Panc1 (cell line): Measurements from ENCODE around the gene ADAMTS16. TPM values are rescaled to one million over a fixed set of nuclear protein-coding genes. Genes with fewer than 3 reads are reported as not detected.

ENCODE experiments used
- ATAC-seq: fragments of 200-7000 bp; cut with Tn5 transposase; 2 replicates; pipeline ENCODE4 v1.9.1; 2020; ENCODE audit warnings: mild to moderate bottlenecking, moderate library complexity
- BruUV-seq: library from RNA; stranded (reverse); fragments of 400-500 nt; replicated peaks from 2 replicates; lab custom pipeline; 2021; lab: Mats Ljungman, UMichigan
- CTCF ChIA-PET: fragments of 300-600 bp; sonication (Branson Sonifier 250); formaldehyde crosslinking; loops from one replicate; lab custom pipeline; 2022; ENCODE audit warnings: antibody characterized with exemption; lab: Charles Lee
- POLR2A ChIA-PET: fragments of 300-600 bp; sonication (Branson Sonifier 250); formaldehyde crosslinking; loops from one replicate; lab custom pipeline; 2022; ENCODE audit warnings: antibody characterized with exemption; lab: Charles Lee
- DNase-seq: peaks from one replicate; pipeline ENCODE4 v3.0.0-alpha.2; 2010; ENCODE audit warnings: low read depth, low spot score
- H3K27ac ChIP-seq: 2 replicates; pipeline ENCODE4 v1.5.1; 2011; ENCODE audit warnings: mild to moderate bottlenecking, low read length, inconsistent platforms
- H3K27me3 ChIP-seq: fragments of 200-500 bp; sonication (Bioruptor generic); 2 replicates; pipeline ENCODE4 v1.6.0; 2014; ENCODE audit warnings: low read length, inconsistent platforms; ENCODE audit not compliant: control insufficient read depth, insufficient read depth
- H3K36me3 ChIP-seq: fragments of 200-500 bp; sonication (Bioruptor generic); 2 replicates; pipeline ENCODE4 v1.5.1; 2014; ENCODE audit warnings: inconsistent platforms, mild to moderate bottlenecking, low read length, moderate library complexity; ENCODE audit not compliant: control insufficient read depth, insufficient read depth
- H3K4me1 ChIP-seq: 2 replicates; pipeline ENCODE4 v1.5.1; 2011; ENCODE audit warnings: inconsistent platforms, mild to moderate bottlenecking, low read length, moderate library complexity; ENCODE audit not compliant: control insufficient read depth, insufficient read depth
- H3K4me3 ChIP-seq, 2 experiments: 2 replicates each; pipeline ENCODE4 v1.5.1; 2011 to 2012; ENCODE audit warnings: low read depth in 2 of 2, low read length in 2 of 2, mild to moderate bottlenecking in 2 of 2, inconsistent platforms in 1 of 2, moderate library complexity in 1 of 2
- H3K9me3 ChIP-seq: fragments of 200-500 bp; sonication (Bioruptor generic); 2 replicates; pipeline ENCODE4 v1.5.1; 2014; ENCODE audit warnings: low read depth, mild to moderate bottlenecking, inconsistent platforms, low read length, moderate library complexity; ENCODE audit not compliant: control insufficient read depth, insufficient read depth
- CTCF ChIP-seq: fragments of 450-650 bp; IDR thresholded peaks from 2 replicates; pipeline ENCODE4 v1.5.1; 2017; ENCODE audit warnings: mild to moderate bottlenecking
- POLR2AphosphoS5 ChIP-seq: IDR thresholded peaks from 2 replicates; pipeline ENCODE4 v1.6.1; 2012; ENCODE audit warnings: mild to moderate bottlenecking, low read depth, low read length, moderate library complexity
- SIN3A ChIP-seq: IDR thresholded peaks from 2 replicates; pipeline ENCODE4 v1.6.1; 2012; ENCODE audit warnings: low read depth, mild to moderate bottlenecking, low read length, moderate library complexity, borderline replicate concordance; ENCODE audit not compliant: insufficient read depth
- TCF7L2 ChIP-seq: IDR thresholded peaks from 2 replicates; pipeline ENCODE4 v1.6.1; 2011; ENCODE audit warnings: mild to moderate bottlenecking, low read depth, low read length, inconsistent platforms
- in situ Hi-C: cut with HindIII; loops from 2 replicates; pipeline ENCODE4 v1.10.0; 2016; ENCODE audit warnings: low sequenced_read_pairs, low pct_unique_long_range_greater_than_20kb
- intact Hi-C: fragments of 100-400 bp; cut with micrococcal nuclease; formaldehyde crosslinking; loops from one replicate; pipeline ENCODE4 v1.10.0; 2022; ENCODE audit not compliant: unreplicated experiment
- total RNA-seq: library from RNA; stranded (reverse); gene quantifications from one replicate; pipeline ENCODE4 v1.2.1, GENCODE V29; 2021; ENCODE audit not compliant: unreplicated experiment
- TF ChIP-seq, protein P1 (sequence below), 2 experiments: IDR thresholded peaks; 2 replicates each; pipeline ENCODE4 v1.6.1; 2011 to 2012; ENCODE audit warnings: low read depth in 2 of 2, control low read depth in 1 of 2, low read length in 1 of 2, mild to moderate bottlenecking in 1 of 2, moderate library complexity in 1 of 2; ENCODE audit not compliant: insufficient read depth in 1 of 2

Gene ADAMTS16
- total RNA-seq, 1 experiment from 2014 or later, result 0.54 TPM

- Histone ChIP-seq H3K4me1 (no peaks in the 10 kb centered on the region), H3K27me3 (no peaks in the 10 kb centered on the region; the same call in 1 of the 2 replicates), H3K4me3 (no peak overlapping the region), H3K27ac (no peak overlapping the region), H3K9me3 (no peaks in the 10 kb centered on the region), H3K36me3 (no peaks in the 10 kb centered on the region)
- intact Hi-C loops (no loop called here), in situ Hi-C loops (no loop called here)
- no peak for TF ChIP-seq CTCF
- TF ChIP-seq, protein P1, sequence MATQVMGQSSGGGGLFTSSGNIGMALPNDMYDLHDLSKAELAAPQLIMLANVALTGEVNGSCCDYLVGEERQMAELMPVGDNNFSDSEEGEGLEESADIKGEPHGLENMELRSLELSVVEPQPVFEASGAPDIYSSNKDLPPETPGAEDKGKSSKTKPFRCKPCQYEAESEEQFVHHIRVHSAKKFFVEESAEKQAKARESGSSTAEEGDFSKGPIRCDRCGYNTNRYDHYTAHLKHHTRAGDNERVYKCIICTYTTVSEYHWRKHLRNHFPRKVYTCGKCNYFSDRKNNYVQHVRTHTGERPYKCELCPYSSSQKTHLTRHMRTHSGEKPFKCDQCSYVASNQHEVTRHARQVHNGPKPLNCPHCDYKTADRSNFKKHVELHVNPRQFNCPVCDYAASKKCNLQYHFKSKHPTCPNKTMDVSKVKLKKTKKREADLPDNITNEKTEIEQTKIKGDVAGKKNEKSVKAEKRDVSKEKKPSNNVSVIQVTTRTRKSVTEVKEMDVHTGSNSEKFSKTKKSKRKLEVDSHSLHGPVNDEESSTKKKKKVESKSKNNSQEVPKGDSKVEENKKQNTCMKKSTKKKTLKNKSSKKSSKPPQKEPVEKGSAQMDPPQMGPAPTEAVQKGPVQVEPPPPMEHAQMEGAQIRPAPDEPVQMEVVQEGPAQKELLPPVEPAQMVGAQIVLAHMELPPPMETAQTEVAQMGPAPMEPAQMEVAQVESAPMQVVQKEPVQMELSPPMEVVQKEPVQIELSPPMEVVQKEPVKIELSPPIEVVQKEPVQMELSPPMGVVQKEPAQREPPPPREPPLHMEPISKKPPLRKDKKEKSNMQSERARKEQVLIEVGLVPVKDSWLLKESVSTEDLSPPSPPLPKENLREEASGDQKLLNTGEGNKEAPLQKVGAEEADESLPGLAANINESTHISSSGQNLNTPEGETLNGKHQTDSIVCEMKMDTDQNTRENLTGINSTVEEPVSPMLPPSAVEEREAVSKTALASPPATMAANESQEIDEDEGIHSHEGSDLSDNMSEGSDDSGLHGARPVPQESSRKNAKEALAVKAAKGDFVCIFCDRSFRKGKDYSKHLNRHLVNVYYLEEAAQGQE (IDR thresholded peaks at IDR 0.05; ENCODE audit: insufficient read depth in 1 of 2, low read depth in 2 of 2, low read length in 1 of 2), result no peak
- no peak for TF ChIP-seq POLR2AphosphoS5
- TF ChIP-seq TCF7L2, result no peak
- TF ChIP-seq SIN3A, result no peak
- ChIA-PET CTCF (interaction anchor here (1.0 kb wide), 1 partner anchor 25 kb away, joined by 3 read pairs; no protein-coding TSS in a partner anchor), POLR2A (no interaction called here)
- DNase-seq, result no peak
- ATAC-seq, result no peak
- BruUV-seq, result no TSS peak
Measured at GRCh38 chr5:5242056-5242455, 101.9 kb downstream of the ADAMTS16 start.

DNA sequence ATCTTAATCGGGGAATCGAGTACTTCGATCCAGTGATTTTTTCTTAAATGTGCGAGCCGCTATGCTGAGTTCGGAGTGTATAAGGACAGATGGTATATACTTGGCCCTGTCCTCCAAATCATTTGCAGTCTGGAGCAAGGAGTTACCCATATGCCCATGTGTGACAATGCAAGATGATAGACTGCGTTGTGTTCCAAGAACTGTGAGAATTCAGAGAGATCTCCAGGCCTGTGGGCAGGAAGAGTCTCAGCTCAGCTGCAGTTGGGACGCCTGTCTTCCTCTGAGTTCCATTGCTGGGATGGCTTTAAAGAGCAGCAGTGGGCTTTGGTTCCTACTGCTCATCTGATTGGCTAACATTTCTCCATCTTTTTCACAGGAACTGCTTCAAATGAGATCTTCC is 106.6 kb downstream of the ADAMTS16 start:
- H3K27ac ChIP-seq, result no peak overlapping the region
- ATAC-seq (no peak), DNase-seq (no peak)
- no peak overlapping the region for H3K4me3 ChIP-seq
- intact Hi-C loops (no loop called here), in situ Hi-C loops (no loop called here)
- no peaks in the 10 kb centered on the region for H3K4me1 ChIP-seq
- H3K9me3 ChIP-seq, result no peaks in the 10 kb centered on the region
- ChIA-PET CTCF (no interaction called here), POLR2A (no interaction called here)
- TF ChIP-seq POLR2AphosphoS5, result no peak
- TF ChIP-seq, protein P1 (IDR thresholded peaks at IDR 0.05; ENCODE audit: insufficient read depth in 1 of 2, low read depth in 2 of 2, low read length in 1 of 2), result no peak
- TF ChIP-seq SIN3A, result no peak
- no peak for TF ChIP-seq TCF7L2
- no peak for TF ChIP-seq CTCF
- H3K36me3 ChIP-seq, result no peaks in the 10 kb centered on the region
- no peaks in the 10 kb centered on the region; the same call in 1 of the 2 replicates for H3K27me3 ChIP-seq
- no TSS peak for BruUV-seq
